Stimulated activated CD4-positive, alpha-beta T cell treated with anti-CD3 and anti-CD28 coated beads, TNF-alpha, amount 100 ng/mL, for 48 hours (primary cell): ENCODE measurements around the gene RHCG.

Source experiments
- DNase-seq, 3 donors: peaks; one replicate each; pipeline ENCODE4 v3.0.0-alpha.2; 2020; ENCODE audit warnings: low read depth in 3 of 3

Gene RHCG

GRCh38 chr15:89502867-89503595, 6.6 kb upstream of the RHCG start:
- no peak for DNase-seq

DNA sequence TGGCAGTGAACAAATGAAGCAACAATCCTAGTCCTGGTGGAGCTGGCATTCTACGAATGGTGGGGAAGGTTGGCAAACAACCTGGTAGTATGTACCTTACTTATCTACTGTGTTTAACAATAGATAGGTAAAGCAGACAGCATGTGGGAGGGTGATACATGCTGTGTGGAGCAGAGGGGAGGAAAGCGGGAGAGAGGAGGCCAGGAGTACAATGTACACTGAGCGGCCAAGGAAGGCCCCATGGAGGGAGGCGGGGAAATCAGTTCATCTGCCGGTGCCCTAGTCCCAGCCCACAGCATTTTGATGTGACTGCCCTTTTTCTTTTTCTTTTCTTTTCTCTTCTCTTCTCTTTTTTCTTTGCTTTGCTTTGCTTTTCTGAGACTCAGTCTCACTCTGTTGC, 5.3 kb upstream of the RHCG start:
- no peak for DNase-seq

DNA sequence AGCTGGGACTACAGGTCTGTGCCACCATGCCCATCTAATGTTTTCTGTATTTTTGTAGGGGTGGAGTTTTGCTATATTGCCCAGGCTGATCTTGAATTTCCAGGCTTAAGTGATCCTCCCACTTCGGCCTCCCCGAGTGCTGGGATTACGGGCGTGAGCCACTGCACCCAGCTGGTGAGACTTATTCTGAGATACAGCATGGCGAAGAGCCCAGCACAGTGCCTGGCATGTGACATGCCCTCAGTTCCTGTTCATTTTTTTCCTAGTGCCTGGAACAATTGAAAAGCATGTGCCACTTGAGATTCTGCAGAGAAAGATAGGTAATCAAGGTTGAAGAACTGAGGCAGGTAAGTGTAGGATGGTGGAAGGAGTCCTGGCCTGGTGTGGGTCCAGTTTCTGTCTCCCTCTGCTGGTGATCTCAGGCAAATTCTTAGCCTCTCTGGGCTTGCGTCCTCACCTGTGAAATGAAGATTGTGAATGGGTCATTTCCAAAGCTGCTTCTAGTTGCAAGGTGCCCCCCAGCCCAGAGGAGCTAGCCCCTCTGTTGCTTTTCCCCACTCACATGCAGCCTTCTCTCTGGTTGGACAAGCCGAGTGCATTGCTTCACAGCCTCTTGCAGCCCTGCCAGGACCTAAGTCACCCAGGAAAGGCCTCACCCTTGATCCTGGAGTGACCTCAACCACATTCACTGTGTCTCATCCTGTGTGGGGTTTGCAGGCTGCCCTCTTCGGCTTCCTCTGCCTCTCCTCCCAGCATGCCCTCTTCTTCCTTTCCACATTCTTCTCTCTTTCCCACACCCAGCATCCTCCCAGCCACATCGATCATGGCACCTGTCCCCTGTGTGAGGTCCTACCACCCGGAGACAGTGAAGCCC, 4.3 kb upstream of the RHCG start:
- no peak for DNase-seq

GRCh38 chr15:89499156-89499555, 2.8 kb upstream of the RHCG start:
- DNase-seq, result no peak

GRCh38 chr15:89498574-89498906, 2.2 kb upstream of the RHCG start:
- no peak for DNase-seq

- no peak for DNase-seq
Measured at GRCh38 chr15:89497231-89497630, 848 bp upstream of the RHCG start.

- DNase-seq, result no peak
Measured at GRCh38 chr15:89495638-89496145, 691 bp downstream of the RHCG start.

GRCh38 chr15:89494941-89495637, 1.3 kb downstream of the RHCG start:
- peak in 1 of 3 donors; percentile 34 for DNase-seq

DNA sequence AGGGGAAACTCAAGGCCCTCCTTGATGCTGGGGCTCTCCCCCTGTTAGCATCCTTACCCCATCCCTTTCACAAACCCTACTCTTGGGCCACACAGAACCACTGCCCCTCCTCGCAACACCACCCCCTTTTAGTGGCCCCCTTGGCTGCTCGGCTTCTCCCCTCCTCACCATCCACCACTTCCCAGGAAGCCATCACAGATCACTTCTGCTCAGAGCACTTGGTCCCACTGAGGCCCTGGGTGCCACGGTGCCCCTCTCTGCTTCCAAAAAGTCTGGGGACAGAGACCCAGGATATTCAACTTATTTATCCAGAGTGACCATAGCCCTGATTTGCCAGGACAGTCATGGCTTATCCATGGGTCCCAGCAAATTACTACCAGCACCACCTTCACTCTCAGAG, 2.4 kb downstream of the RHCG start:
- no peak for DNase-seq

DNA sequence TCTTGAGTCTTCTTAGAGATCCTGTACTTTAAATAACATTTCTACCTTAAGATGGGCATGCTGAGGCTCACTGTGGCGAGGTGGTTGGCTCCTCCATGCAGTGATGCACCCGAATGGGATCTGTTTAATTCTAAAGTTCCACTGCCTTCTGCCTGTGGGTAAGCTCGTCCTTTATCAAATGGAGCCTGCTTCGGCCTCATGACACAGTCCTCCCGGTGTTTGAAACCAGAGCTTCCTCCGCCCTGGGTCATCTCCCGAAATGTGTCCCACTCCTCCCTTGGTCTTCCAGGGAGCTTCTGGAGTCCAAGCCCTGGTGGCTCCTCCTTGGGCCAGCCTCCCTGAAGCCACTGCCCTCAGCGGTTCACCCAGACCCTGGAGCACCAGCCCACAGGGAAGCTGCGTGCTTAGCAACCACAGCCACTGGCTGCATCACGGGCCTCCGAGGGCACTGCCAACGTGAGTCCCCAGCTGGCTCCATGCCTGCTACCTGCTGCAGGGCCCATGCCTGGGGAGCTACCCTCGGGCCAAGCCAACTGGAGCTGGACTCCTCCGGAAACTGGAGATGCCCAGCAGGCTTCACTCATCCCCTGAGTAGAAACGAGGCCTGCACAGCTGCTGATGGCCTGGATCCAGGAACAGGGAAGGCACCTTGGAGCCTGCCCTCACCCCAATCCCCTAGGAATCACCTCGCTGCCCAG, 3.3 kb downstream of the RHCG start:
- DNase-seq, result no peak

- peak in 1 of 3 donors; percentile 12 for DNase-seq
Measured at GRCh38 chr15:89492111-89492641, 4.2 kb downstream of the RHCG start.

DNA sequence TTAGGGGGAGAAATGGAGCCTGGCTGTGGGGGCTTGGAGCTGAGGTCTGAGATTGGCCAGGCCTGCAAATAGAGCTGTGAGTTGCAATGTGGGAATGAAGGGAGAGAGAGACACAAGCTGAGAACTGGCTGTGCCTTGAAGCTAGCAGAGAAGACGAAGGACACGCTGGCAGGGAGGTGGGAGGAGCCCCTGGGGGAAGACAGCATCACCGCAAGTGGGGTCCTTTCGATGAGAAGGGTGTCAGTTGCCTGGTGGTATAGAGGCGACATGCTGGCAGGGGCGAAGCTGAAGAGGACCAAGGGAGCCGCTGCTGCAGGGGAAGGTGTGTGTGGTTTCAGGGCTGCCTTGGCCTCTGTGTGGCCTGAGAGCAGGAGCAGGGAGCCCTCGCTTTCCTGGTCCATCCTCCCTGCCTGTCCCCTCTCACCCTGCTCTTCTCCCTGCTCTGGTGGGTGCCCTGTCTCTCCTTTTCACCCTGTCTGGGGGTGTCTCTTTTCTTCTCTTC, 5.5 kb downstream of the RHCG start:
- no peak for DNase-seq

GRCh38 chr15:89490081-89490813, 6.1 kb downstream of the RHCG start:
- DNase-seq, result no peak

- no peak for DNase-seq
Measured at GRCh38 chr15:89489376-89489775, 7.0 kb downstream of the RHCG start.

DNA sequence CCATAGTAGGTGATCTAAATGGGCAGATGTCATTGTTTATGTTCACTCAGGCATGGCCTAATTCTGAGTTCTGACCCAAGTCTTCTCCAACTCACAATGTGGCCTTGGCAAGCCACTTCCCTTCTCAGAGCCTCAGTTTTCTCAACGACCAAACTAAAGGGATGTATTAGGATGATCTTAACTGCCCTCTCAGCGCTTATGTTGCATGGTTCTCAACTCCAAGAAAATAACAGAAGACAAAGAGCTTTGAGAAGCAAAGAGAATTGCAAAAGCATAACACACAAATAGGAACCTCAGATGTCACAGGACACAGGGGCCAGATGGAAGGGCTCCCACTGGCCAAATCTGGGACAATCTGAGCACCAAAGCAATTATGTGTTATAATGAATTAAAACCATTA, 8.6 kb downstream of the RHCG start:
- DNase-seq, result no peak

GRCh38 chr15:89486726-89487050, 9.7 kb downstream of the RHCG start:
- peak in 2 of 3 donors; percentile 16 to 36 for DNase-seq

DNA sequence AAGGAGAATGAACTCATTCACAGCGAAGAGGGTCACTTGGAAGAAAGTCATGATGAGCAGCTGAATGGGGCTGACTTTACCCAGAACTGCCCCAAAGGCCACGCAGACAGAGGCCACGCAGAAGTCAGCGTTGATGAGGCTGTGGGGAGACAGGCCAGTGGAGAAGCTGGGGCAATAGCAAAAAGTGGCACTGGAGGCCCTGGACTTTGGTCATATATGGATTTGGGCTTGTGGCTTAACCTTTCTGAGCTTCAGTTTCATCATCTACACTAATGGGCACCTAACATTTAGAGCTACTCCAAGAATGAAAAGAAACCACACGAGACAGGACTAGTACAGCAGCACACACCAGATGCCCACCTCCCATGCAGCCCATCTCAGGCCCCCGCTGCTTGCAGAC, 13.3 kb downstream of the RHCG start:
- DNase-seq, result no peak

DNA sequence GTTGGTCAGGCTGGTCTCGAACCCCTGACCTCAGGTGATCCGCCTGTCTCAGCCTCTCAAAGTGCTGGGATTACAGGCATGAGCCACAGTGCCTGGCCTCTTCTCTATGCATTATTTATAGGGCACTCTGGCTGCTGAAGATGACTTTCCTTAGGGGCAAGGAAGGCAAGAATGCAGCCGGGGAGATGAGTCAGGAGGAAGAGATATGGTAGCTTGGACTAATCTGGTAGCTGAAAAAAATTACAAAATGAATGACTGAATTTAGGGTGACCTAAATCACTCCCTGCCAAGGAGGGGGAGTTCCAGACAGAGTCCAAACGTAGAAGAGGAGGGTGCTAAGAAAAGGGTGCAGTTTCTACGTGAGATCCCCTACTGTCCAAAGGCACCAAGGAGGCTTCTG, 14.2 kb downstream of the RHCG start:
- no peak for DNase-seq

DNA sequence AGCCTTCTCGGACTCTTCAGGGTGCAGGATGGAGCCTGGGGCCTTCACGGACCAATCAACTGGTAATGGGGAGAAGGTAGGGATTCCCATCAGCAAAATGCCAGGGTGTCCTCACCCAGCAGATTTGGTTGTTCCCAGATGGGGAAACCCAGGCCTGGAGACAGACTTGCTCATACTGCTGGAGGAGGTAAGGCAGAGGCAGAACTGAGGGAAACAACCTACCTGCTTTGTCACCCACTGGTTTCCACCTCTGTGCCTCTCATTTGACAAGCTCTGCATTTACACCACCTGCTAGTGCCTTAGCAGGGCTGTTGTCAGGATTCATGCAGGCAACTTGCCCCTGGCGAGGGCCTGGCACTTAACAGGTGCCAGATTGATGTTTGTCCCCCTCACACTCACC, 15.9 kb downstream of the RHCG start:
- no peak for DNase-seq

DNA sequence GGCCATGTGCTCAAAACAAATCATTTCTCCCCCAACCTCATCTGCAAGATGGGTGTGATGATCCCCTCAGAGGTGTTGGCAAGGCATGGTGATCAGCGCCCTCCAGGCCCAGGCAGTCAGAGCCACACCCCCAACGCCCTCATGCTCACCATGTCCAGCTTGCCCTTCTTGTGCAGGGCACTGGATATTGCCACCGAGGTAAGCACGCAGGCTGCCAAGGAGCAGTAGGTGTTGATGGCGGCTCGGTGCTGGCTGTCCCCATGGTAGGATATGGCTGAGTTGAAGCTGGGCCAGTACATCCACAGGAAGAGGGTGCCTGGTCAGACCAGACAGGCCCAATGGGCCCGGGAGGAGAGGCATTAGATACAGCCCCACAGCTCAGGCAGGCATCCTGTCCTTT, 17.2 kb downstream of the RHCG start:
- DNase-seq, result no peak
